ENCODE data around the gene KDM4F. TPM values are rescaled to one million over a fixed set of nuclear protein-coding genes. Genes with fewer than 3 reads are reported as not detected.

The KDM4F gene
- total RNA-seq, 1 donor from 2014 or later, result not detected

- Histone ChIP-seq H3K36me3 (no peaks in the 10 kb centered on the region), H3K9me3 (no peaks in the 10 kb centered on the region), H3K27me3 (no peaks in the 10 kb centered on the region), H3K4me3 (no peak overlapping the region), H3K4me1 (peaks cover 27% of the 10 kb centered on the region), H3K27ac (no peak overlapping the region)
- no peak for DNase-seq (ENCODE audit: extremely low spot score in 2 of 2)
- intact Hi-C loops (cut with DNase I), result no loop called here
- TF ChIP-seq POLR2AphosphoS5 (IDR thresholded peaks at IDR 0.05; ENCODE audit: insufficient read depth in 1 of 2, low read depth in 1 of 2) (no peak), POLR2A (IDR thresholded peaks at IDR 0.05) (no peak), CTCF (IDR thresholded peaks at IDR 0.05) (no peak)
Measured at GRCh38 chr11:95086836-95087570, 37.8 kb downstream of the KDM4F start.

- peak overlapping the region; percentile 76 to 94 for H3K4me3 ChIP-seq
- intact Hi-C loops (cut with DNase I), result no loop called here
- TF ChIP-seq POLR2AphosphoS5 (IDR thresholded peaks at IDR 0.05; ENCODE audit: insufficient read depth in 1 of 2, low read depth in 1 of 2) (peak in 1 of 2 donors; percentile 75), CTCF (IDR thresholded peaks at IDR 0.05) (no peak), POLR2A (IDR thresholded peaks at IDR 0.05) (no peak)
- no peaks in the 10 kb centered on the region for H3K36me3 ChIP-seq
- peak in 1 of 2 donors; percentile 88 for DNase-seq (ENCODE audit: extremely low spot score in 2 of 2)
- peak overlapping the region; percentile 96 for H3K27ac ChIP-seq
- H3K4me1 ChIP-seq, result peaks cover 45% of the 10 kb centered on the region
- H3K27me3 ChIP-seq, result no peaks in the 10 kb centered on the region
- no peaks in the 10 kb centered on the region for H3K9me3 ChIP-seq
Measured at GRCh38 chr11:95088946-95089619, 39.9 kb downstream of the KDM4F start.

GRCh38 chr11:95089620-95090542 is 40.7 kb downstream of the KDM4F start, which contains the start of gene ENDOD1:
TSS of gene ENDOD1 (plus strand) at chr11:95089846. CDS start at chr11:95089928, 82 bp downstream.
- H3K27ac ChIP-seq, result peak within 1 kb of the TSS; percentile 96
- peak in 1 of 2 donors; percentile 89 for DNase-seq (ENCODE audit: extremely low spot score in 2 of 2)
- H3K36me3 ChIP-seq, result no peaks in the 10 kb centered on the region
- H3K4me1 ChIP-seq, result peaks cover 45% of the 10 kb centered on the region
- H3K4me3 ChIP-seq, result peak within 1 kb of the TSS; percentile 76 to 94
- TF ChIP-seq POLR2AphosphoS5 (IDR thresholded peaks at IDR 0.05; ENCODE audit: insufficient read depth in 1 of 2, low read depth in 1 of 2) (peak in 1 of 2 donors; percentile 68), POLR2A (IDR thresholded peaks at IDR 0.05) (peak in 1 of 2 donors; percentile 71), CTCF (IDR thresholded peaks at IDR 0.05) (no peak)
- no peaks in the 10 kb centered on the region for H3K9me3 ChIP-seq
- no peaks in the 10 kb centered on the region for H3K27me3 ChIP-seq
- intact Hi-C loops (cut with DNase I), result loop anchor here (10.0 kb wide), 1 partner anchor 55 kb away; no protein-coding TSS in a partner anchor

GRCh38 chr11:95091663-95092180 is 42.5 kb downstream of the KDM4F start:
- Histone ChIP-seq H3K4me3 (peak overlapping the region in 1 of 2 donors; percentile 94), H3K27me3 (no peaks in the 10 kb centered on the region), H3K27ac (no peak overlapping the region), H3K4me1 (peaks cover 59% of the 10 kb centered on the region), H3K36me3 (no peaks in the 10 kb centered on the region), H3K9me3 (no peaks in the 10 kb centered on the region)
- intact Hi-C loops (cut with DNase I), result loop anchor here (10.0 kb wide), 1 partner anchor 53 kb away; no protein-coding TSS in a partner anchor
- DNase-seq (ENCODE audit: extremely low spot score in 2 of 2), result peak in 1 of 2 donors; percentile 60
- TF ChIP-seq POLR2A (IDR thresholded peaks at IDR 0.05), result no peak
- TF ChIP-seq POLR2AphosphoS5 (IDR thresholded peaks at IDR 0.05; ENCODE audit: insufficient read depth in 1 of 2, low read depth in 1 of 2), result no peak
- TF ChIP-seq CTCF (IDR thresholded peaks at IDR 0.05), result no peak
